ENCODE data around the gene DDX1. TPM values are rescaled to one million over a fixed set of nuclear protein-coding genes. Genes with fewer than 3 reads are reported as not detected.

Gene DDX1
- total and polyA plus RNA-seq, 9 of the 15 experiments (the other 6 are each of a cell fraction or from before 2014, with no cell fraction given): 116 to 277 (median 232) TPM

- TF ChIP-seq CUX1 (CRISPR knock-in tag; IDR thresholded peaks at IDR 0.05): no peak
- no peak for TF ChIP-seq YBX1 (IDR thresholded peaks at IDR 0.05)
- no peak for TF ChIP-seq CREB3L1 (IDR thresholded peaks at IDR 0.05; ENCODE audit: borderline replicate concordance, low read depth)
- peak; percentile 80 for TF ChIP-seq SMC3 (conservative IDR thresholded peaks at IDR 0.05; ENCODE audit: insufficient read depth, low read depth, low read length)
- peak; percentile 90 to 99 (median 99) for TF ChIP-seq CTCF (IDR thresholded peaks at IDR 0.05 in 2 of 3, conservative IDR thresholded peaks at IDR 0.05 in 1 of 3; ENCODE audit: insufficient read depth in 2 of 3, low read depth in 1 of 3, low read length in 3 of 3)
Observed at GRCh38 chr2:15636972-15637785, 45.5 kb downstream of the DDX1 start (continued).

Data from K562 (cell line).